Jurkat, Clone E6-1 (cell line): ENCODE data around the gene CRB3.
"Not testable (repeated sequence)": the region's sequence is repeated elsewhere in the genome, so short reads cannot be mapped to it uniquely, and the experiment has no call there.

Experiments
- DNase-seq: peaks from one replicate; pipeline ENCODE4 v3.0.0-alpha.2; 2011; ENCODE audit warnings: low read depth, low spot score
- H3K4me3 ChIP-seq: 2 replicates; pipeline ENCODE4 v1.5.1; 2011; ENCODE audit warnings: mild to moderate bottlenecking, low read length, control low read depth, moderate library complexity

Gene CRB3

DNA sequence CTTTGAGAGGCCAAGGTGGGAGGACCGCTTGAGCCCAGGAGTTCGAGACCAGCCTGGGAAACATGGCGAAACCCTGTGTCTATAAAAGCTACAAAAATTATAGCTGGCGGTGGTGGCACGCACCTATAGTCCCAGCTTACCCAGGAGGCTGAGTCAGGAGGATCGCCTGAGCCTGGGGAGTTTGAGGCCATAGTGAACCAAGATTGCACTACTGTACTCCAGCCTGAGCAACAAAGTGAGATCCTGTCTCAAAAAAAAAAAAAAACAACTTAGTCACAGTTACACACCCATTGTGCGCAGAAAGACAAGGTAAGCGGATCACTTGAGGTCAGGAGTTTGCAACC, 18.2 kb downstream of the CRB3 start:
- DNase-seq = no peak
- H3K4me3 ChIP-seq = peak overlapping the region; percentile 88; the same call in 1 of the 2 replicates

DNA sequence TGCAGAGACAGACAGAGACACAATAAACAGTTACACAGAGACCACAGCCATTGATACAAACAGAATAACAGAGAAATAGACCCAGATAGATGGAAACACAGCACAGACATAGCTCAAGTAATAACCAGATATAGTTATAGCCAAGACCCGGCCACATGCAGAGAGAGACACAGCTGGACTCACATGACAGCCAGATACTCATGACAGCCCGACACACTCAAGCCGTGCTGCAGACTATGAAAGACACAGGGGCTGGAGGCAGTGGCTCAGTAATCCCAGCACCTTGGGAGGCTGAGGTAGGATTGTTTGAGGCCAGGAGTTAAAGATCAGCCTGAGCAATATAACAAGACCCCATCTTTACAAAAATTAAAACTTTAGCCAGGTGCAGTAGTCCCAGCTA, 19.2 kb downstream of the CRB3 start:
- no peak for DNase-seq
- no peak overlapping the region for H3K4me3 ChIP-seq

DNA sequence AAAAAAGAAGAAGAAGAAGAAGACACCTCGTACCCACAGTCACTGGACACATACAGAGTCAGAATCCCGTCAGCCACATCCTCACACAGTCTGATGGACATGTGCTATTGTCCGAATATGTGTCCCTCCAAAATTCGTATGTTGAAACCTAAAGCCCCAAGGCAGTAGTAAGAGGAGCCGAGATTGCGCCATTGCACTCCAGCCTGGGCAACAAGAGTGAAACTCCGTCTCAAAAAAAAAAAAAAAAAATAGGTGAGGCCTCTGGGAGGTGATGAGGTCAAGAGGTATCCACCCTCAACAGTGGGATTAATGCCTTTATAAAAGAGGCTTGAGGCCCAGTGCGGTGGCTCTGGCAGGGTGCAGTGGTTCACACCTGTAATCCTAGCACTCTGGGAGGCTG, 20.2 kb downstream of the CRB3 start:
- no peak overlapping the region for H3K4me3 ChIP-seq
- DNase-seq = no peak

DNA sequence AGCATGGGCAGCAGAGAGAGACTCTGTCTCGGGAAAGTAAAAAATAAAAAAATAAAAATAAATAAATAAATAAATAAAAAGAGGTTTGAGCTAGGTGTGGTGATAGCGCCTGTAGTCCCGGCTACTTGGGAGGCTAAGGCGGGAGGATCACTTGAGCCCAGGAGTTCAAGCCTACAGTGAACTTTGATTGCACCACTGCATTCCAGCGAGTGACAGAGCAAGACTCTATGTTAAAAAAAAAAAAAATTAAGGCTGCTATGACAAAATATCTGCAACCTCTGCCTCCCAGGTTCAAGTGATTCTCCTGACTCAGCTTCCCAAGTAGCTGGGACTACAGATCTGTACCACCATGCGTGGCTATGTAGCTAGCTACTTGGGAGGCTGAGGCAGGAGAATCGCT, 20.8 kb downstream of the CRB3 start:
- no peak for DNase-seq
- H3K4me3 ChIP-seq = no peak overlapping the region

DNA sequence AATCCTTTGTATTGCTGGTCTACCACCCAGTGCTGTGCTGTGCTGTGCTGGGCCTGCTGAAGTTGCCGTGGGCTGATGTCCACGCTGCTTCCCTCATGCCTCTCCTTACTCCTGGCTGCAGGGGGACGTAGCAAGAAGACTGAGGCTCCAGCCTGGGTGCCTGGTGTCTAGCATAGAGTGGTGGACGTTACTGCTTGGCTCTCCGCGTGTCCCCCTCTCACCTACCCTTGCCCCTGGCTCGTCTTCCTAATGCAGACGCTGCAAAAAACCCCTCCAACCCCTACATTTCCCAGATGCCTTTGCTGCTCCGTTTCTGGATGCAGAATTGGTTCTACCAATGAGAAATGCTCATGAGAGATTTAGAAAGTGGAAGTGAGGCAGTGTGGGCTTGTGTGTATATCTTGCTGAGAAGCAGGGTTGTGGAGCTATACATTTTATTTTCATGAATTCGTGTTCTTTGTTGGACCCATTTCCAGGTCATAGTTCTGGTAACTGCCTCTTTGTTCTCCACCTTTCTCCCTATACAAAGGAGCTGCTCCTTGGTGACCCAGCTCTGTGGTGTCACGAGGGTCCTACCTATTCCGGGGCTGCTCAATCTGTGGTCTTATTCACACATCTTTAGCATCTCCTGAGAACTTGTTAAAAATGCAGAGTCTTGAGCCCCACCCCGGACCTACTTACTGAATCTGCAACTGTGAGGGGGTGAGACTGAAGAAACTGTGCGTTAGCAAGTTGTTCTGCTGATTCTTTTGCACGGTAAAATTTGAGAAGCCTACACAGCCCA, 25.4 kb downstream of the CRB3 start:
- DNase-seq = no peak
- H3K4me3 ChIP-seq = no peak overlapping the region

DNA sequence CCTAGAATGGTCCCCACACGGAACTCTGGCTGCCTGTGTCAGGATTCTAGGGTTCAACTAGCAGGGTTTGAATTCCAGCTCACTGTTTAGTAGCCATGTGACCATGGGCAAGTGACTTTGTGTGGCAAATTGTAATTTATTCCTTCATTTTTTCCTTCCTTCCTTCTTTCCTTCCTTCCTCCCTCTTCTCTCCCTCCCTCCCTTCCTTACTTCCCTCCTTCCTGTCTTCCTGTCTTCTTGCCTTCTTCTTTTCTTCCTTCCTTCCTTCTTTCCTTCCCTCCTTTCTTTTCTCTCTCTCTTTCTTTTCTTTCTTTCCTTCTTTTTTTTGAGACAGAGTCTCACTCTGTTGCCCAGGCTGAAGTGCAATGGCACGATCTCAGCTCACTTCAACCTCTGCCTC, 26.1 kb downstream of the CRB3 start:
- no peak overlapping the region for H3K4me3 ChIP-seq
- no peak for DNase-seq

DNA sequence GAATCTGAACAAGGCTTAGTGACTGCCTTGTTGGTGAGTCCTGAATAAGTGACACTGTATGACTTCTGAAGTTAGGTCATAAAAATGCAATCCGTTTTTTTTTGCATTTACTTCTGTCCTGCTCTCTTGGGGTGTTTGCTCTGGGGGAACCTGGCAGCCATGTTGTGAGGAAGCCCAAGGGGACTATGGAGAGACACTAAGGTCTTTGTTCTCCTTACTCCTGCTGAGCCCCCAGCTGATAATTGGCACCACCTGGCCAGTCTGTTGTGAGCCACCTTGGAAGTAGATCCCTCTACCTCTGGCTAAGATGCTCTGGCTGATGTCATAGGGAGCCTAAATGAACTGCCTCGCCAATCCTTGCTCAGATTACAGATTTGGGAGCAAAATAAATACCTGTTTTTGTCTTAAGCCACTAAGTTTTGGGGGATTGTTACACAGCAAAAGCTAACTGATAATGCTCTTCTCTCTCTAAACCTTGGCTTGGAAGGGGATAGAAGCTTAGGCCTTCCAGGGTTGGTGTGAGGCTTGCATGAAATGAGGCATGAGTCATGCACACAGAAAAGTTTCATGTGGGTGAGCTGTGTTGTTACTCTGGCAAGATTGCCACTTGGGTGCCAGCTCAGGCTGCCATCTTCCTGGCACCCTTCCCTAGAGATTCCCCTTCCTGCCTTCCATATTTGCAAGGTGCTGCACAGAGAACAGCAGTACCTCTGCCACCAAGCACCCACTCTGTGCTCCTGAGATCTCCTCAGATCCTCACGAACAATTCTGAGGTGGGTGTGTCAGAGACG, 27.9 kb downstream of the CRB3 start:
- H3K4me3 ChIP-seq = no peak overlapping the region
- DNase-seq = no peak

DNA sequence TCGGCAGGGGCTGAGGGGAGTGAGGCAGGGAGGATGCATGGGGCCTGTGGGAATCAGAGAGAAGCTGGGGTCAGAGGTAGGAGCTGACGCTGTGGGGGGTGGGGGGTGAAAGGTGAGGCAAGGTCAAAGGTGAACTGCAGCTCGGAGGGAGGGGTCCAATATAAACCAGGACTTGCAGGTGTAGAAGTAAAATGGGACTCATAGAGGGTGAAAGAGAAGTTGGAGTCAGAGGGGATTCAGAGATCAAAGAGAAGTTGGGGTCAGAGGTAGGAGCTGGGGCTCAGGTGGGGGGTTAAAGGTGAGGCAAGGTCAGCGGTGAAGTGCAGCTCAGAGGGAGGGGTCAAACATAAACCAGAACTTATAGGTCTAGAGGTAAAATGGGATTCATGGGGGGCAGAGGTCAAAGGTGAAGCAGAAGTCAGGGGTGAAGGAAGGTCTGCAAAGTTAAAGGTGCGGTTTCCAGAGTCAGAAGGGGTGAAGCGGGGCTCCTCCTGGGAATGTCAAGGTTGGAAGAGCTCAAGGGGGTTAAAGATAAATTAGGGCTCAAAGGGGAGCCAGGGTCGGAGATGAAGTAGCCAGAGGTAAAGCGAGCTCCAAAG, 30.5 kb downstream of the CRB3 start:
- H3K4me3 ChIP-seq = no peak overlapping the region
- no peak for DNase-seq

DNA sequence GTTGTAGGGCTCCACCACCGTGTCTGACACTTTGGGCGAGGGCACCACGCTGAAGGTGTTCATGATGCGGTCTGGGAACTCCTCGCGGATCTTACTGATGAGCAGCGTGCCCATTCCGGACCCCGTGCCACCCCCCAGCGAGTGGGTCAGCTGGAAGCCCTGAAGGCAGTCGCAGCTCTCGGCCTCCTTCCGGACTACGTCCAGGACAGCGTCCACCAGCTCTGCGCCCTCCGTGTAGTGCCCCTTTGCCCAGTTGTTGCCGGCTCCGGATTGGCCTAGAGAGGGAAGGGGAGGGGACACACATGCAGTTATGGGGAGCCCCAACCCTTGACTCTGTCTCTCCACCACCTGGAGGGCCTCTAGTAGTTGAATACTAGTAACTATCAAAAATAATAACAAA, 31.9 kb downstream of the CRB3 start:
- no peak overlapping the region for H3K4me3 ChIP-seq
- DNase-seq = no peak

DNA sequence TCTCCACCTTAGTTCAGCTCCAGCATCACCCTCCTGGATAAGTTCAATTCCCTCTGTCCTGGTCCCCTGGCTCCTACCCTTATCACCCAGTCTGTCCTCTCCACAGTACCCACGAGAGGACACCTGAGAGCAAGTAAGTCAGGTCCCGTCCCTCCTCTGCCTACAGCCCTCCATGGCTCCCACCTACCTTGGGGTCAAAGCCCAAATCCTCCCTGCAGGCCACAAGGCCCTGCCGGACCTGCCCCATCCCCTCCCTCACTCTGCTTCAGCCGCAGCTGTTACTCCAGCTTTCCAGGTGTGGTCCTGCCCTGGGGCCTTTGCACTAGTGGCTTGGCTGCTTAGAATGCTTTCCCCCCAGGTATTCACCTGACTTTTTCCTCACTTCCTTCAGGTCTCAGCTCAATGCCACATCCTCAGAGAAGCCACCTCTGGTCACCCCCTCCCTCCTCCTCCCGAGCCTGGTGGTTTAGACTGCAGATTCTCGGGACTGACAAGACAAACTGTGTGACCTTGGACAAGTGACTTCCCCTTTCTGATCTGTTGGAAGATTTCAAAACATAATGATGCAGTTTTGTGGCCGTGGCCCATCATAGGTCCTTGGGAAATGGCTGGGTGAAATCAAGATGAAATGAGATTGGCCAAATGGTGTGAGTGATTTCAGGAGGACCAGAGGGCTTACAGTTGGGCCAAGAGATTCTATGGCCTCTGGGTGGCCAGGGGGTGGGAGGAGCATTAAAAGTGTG, 34.4 kb downstream of the CRB3 start:
- DNase-seq = no peak
- H3K4me3 ChIP-seq = no peak overlapping the region

DNA sequence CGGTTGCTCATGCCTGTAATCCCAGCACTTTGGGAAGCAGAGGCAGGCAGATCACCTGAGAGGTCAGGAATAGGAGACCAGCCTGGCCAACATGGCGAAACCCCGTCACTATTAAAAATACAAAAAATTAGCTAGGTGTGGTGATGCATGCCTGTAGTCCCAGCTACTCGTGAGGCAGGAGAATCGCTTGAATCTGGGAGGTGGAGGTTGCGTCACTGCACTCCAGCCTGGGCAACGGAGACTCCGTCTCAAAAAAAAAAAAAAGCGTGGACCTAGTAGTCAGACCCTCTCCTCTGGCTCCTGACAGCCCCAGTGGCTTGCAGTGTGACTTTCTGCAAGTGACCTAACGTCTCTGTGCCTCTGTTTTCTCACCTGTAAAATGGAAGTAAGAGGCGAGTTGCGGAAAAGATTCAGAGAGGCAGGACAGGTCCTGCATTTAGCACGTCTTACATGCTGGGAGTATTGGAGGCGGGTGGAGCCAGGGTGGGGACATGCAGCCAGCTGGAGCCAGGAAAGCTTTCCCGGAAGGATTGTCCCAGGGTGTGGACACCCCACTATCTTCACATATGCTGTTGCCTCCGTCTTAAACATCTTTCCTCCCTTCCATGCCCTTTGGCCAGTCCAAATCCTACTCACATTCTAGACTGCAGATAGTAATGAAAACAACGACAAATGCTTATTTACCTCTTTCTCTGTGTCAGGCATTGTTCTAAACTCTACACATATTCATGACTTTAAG, 35.1 kb downstream of the CRB3 start:
- no peak for DNase-seq
- H3K4me3 ChIP-seq = no peak overlapping the region

DNA sequence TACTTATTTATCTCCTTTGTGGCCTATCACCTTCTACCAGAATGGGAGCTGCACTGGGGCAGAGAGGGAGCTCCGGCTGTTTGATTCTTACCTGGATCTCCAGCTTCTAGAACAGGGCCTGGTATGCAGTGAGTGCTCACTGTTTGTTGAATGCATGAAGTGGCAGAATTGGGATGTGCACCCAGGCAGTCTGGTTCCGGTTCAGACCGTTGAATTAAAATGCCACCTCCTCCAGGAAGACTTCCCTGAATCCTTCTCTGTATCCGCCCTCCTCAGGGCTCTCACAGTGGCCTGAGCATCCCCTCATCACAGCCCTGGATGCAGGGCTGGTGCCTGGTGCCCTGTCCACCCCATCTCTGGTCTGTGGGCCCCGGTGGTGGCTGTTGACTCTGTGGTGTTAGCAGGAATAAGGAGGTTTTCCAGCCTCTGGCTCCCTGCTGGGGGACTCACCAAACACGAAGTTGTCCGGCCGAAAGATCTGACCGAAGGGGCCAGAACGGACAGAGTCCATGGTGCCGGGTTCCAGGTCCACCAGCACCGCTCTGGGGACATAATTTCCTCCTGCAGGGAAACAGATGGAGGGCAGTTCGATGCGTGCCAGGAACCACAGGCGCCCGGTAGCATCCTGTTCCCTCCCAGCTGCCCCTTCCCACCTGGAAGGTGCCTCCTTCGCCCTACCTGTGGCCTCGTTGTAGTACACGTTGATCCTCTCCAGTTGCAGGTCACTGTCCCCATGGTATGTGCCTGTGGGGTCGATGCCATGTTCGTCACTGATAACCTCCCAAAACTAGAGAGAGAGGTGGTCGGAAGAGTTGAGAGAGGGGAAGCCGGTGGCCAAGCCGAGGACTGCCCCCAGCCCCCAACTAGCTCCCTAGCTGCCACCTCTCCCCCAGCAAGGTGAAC, 37.0 kb downstream of the CRB3 start:
- DNase-seq = no peak
- H3K4me3 ChIP-seq = no peak overlapping the region; the same call in 1 of the 2 replicates

DNA sequence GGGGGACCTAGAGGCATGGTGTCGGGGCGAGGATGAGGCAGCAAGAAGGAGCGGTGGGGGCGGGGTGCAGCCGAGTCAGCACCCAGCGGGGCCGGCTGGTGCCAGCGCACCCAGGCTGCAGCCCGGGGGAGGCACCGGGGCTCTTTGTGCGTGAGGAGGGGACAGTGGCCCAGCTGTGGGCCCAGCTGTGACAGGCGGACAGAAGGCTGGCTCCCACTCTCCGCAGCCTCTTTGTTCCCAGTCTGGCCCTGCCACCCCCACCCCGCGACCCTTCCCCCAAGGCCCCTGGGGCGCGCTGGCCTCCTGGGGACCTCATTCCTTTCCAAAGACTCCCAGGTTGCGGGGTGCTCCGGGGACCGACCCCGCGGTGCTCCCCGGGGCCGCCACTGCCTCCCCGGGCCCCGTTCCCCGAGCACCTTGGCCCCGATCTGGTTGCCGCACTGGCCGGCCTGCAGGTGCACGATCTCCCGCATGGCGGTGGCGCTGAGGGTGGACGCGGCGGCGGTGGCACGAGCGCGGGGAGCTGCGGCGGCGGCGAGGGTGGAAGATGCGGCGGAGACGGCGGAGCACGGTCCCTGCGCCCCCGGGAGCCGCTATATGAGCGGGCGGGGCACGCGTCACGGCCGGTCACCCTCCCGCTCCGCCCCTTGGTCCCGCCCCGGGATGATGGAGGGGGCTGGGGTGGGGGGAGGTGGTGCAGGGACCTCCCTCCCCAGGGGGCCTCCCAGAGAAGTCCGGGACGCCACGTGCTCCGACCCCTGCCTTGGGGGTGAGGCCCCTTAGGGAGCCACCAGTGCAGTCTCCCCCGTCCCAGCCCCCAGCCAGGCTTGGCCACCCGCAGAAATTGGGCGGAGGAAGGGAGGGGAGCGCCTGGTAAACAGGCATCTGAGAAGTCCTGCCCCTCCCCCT, 37.9 kb downstream of the CRB3 start, which contains the start of gene TUBB4A:
TSS of gene TUBB4A (minus strand) at position 570 of the 909 bp plus-strand sequence. CDS start at position 473, 97 bp downstream.
- H3K4me3 ChIP-seq = peak within 1 kb of the TSS; percentile 48
- DNase-seq = no peak

DNA sequence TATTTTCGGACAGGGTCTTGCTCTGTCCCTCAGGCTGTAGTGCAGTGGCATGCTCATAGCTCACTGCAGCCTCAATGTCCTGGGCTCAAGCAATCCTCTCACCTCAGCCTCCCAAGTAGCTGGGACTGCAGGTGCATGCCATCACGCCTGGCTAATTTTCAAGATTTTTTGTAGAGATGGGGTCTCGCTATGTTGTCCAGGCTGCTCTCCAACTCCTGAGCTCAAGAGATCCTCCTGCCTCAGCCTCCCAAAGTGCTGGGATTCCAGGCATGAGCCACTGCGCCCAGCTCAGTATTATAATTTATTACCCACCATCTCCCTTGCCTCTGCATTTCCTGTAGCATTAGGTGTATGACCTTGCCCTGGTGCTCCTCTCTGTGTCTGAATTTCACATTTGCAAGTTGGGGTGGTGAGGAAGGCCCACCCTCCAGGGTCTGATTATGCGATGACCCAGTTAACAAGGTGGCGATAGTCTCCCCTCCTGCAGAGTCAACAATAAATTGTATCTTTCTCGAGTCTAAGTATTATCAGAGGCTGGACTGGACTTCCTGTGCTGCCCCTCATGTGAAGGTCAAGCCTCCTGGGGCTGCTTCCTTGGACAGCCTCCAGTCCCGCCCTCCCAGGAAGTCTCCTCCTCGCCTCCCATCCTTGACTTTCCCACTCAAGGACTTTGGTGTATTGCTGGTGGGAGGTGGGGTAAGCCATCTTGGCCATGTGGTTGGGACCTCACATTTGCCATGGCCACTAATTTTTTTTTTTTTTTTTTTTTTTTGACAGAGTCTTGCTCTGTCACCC, 39.5 kb downstream of the CRB3 start:
- no peak for DNase-seq
- no peak overlapping the region for H3K4me3 ChIP-seq

DNA sequence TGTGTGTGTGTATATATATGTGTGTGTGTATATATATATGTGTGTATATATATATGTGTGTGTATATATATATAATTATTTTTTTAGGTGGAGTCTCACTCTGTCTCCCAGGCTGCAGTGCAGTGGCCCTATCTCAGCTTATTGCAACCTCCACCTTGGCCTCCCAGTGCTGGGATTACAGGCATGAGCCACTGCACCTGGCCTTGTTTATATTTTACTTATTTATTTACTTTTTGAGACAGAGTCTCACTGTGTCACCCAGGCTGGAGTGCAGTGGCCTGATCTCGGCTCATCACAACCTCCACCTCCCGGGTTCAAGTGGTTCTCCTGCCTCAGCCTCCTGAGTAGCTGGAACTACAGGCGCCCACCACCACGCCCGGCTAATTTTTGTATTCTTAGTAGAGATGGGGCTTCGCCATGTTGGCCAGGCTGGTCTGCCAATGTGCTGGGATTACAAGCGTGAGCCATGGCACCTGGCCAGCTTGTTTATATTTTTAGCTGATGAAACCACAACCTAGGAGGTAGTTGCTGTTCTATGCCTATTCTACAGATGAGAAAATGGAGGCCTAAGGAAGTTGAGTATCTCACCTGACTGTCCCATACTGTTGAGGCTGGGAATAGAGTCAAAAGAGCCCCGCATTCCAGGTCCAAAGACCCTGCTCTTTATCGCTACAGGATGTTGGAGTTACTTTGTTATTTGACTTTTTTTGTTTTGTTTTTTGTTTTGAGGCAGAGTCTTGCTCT, 44.1 kb downstream of the CRB3 start:
- not testable (repeated sequence) for DNase-seq, H3K4me3 ChIP-seq
